PC-9 (cell line): ENCODE data around the gene KCTD2. TPM values are rescaled to one million over a fixed set of nuclear protein-coding genes. Genes with fewer than 3 reads are reported as not detected.

Experiments
- BruUV-seq: library from RNA; stranded (reverse); fragments of 400-500 nt; replicated peaks from 2 replicates; lab custom pipeline; 2021; lab: Mats Ljungman, UMichigan
- CTCF ChIA-PET: fragments of 300-600 bp; sonication (Branson Sonifier 250); formaldehyde crosslinking; loops from one replicate; lab custom pipeline; 2022; ENCODE audit warnings: antibody characterized with exemption; lab: Charles Lee
- POLR2A ChIA-PET: fragments of 300-600 bp; sonication (Branson Sonifier 250); formaldehyde crosslinking; loops from one replicate; lab custom pipeline; 2022; ENCODE audit warnings: antibody characterized with exemption; ENCODE audit not compliant: unreplicated experiment; lab: Charles Lee
- DNase-seq, 2 experiments: peaks; one replicate each; pipeline versions ENCODE4 v3.0.0 to v3.0.0-alpha.2; 2015 to 2022; ENCODE audit warnings: mixed read lengths in 1 of 2
- H2AFZ ChIP-seq: fragments of 200-600 bp; sonication (generic); 2 replicates; pipeline ENCODE4 v1.8.1; 2017; ENCODE audit warnings: antibody characterized with exemption
- H3F3A ChIP-seq: fragments of 200-600 bp; sonication (generic); 2 replicates; pipeline ENCODE4 v1.8.1; 2017; ENCODE audit warnings: antibody characterized with exemption, mild to moderate bottlenecking, low read depth; ENCODE audit not compliant: insufficient read depth
- H3K27ac ChIP-seq: fragments of 200-600 bp; sonication (generic); 2 replicates; pipeline ENCODE4 v1.6.1; 2016; ENCODE audit warnings: mixed run types
- H3K27me3 ChIP-seq: fragments of 200-600 bp; sonication (generic); 2 replicates; pipeline ENCODE4 v1.6.1; 2016; ENCODE audit warnings: low read depth, mixed run types; ENCODE audit not compliant: insufficient read depth
- H3K36me3 ChIP-seq: fragments of 200-600 bp; sonication (generic); 2 replicates; pipeline ENCODE4 v1.6.1; 2016; ENCODE audit warnings: low read depth, mixed run types
- H3K4me1 ChIP-seq: fragments of 200-600 bp; sonication (generic); replicated peaks from 2 replicates; pipeline ENCODE4 v1.6.1; 2016; ENCODE audit warnings: mixed run types; ENCODE audit not compliant: insufficient read depth
- H3K4me2 ChIP-seq: fragments of 200-600 bp; sonication (generic); 2 replicates; pipeline ENCODE4 v1.6.1; 2017; ENCODE audit warnings: mixed run types
- H3K4me3 ChIP-seq: fragments of 200-600 bp; sonication (generic); 2 replicates; pipeline ENCODE4 v1.6.1; 2016; ENCODE audit warnings: mixed run types
- H3K79me2 ChIP-seq: fragments of 200-600 bp; sonication (generic); 2 replicates; pipeline ENCODE4 v1.6.1; 2017; ENCODE audit warnings: low read depth, mixed run types
- H3K9me2 ChIP-seq: fragments of 200-600 bp; sonication (generic); 2 replicates; pipeline ENCODE4 v1.8.1; 2017; ENCODE audit warnings: mild to moderate bottlenecking; ENCODE audit not compliant: insufficient read depth
- H3K9me3 ChIP-seq: fragments of 200-600 bp; sonication (generic); 2 replicates; pipeline ENCODE4 v1.8.1; 2016; ENCODE audit warnings: low read depth; ENCODE audit not compliant: insufficient read depth
- H4K20me1 ChIP-seq: fragments of 200-600 bp; sonication (generic); 2 replicates; pipeline ENCODE4 v1.8.1; 2017; ENCODE audit not compliant: insufficient read depth
- EZH2 ChIP-seq: fragments of 200-600 bp; sonication (generic); IDR thresholded peaks from 2 replicates; pipeline ENCODE4 v1.8.0; 2017; ENCODE audit warnings: antibody characterized with exemption, low read depth
- intact Hi-C: fragments of 100-400 bp; cut with micrococcal nuclease; formaldehyde crosslinking; loops from one replicate; pipeline ENCODE4 v1.10.0; 2022; ENCODE audit not compliant: unreplicated experiment
- total RNA-seq: library from RNA; stranded (reverse); gene quantifications from 2 replicates; pipeline ENCODE4 v1.2.3, GENCODE V29; 2021
- TF ChIP-seq, protein P1 (sequence below): fragments of 200-600 bp; sonication (generic); conservative IDR thresholded peaks from 2 replicates; pipeline ENCODE4 v1.6.1; 2017; ENCODE audit warnings: mixed run types, antibody characterized with exemption, mild to moderate bottlenecking, moderate library complexity

The KCTD2 gene
- total RNA-seq, 1 experiment from 2014 or later: 18.6 TPM

DNA sequence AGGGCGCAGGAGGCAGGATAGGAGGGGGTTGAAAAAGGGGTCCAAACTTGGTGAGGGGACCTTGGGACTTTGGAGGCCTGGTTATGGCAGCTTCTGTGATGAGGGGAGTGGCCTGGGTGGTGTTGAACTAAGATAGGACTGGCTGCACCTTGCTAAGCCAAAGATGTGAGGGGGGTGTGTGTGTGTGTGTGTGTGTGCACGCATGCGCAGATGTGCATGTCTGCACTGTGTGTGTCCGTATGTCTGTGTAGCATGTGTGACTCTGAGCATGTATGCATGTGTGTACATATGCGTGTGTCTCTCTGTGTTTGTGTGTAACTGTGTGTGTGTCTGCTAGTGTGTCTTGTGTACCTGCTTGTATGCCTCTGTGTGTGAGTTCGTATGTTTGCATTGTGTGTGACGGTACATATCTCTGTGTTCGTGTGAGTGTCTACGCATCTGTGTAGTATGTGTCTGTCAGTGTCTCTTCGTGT is 44.9 kb downstream of the KCTD2 start:
- Histone ChIP-seq H4K20me1 (peaks cover 4% of the 10 kb centered on the region; the same call in 1 of the 2 replicates), H3F3A (peaks cover 73% of the 10 kb centered on the region), H3K9me2 (no peaks in the 10 kb centered on the region), H3K4me2 (peak overlapping the region; percentile 90), H3K27me3 (no peaks in the 10 kb centered on the region), H2AFZ (no peak overlapping the region), H3K27ac (peak overlapping the region; percentile 89), H3K4me1 (peaks cover 80% of the 10 kb centered on the region), H3K79me2 (peaks cover 84% of the 10 kb centered on the region), H3K36me3 (0 out of 2 replicates have a peak, but pooled peaks cover 4% of the 10 kb centered on the region), H3K9me3 (no peaks in the 10 kb centered on the region), H3K4me3 (peak overlapping the region; percentile 93)
- ChIA-PET CTCF (interaction anchor here (0.6 kb wide), 1 partner anchor 35 kb away, joined by 10 read pairs; no protein-coding TSS in a partner anchor), POLR2A (interaction anchor here (0.5 to 1.0 kb wide), 4 partner anchors 13 to 435 kb away, joined by 4 to 18 read pairs (median 8); partner anchors contain the start of gene HID1)
- TF ChIP-seq EZH2: no peak
- TF ChIP-seq, protein P1, sequence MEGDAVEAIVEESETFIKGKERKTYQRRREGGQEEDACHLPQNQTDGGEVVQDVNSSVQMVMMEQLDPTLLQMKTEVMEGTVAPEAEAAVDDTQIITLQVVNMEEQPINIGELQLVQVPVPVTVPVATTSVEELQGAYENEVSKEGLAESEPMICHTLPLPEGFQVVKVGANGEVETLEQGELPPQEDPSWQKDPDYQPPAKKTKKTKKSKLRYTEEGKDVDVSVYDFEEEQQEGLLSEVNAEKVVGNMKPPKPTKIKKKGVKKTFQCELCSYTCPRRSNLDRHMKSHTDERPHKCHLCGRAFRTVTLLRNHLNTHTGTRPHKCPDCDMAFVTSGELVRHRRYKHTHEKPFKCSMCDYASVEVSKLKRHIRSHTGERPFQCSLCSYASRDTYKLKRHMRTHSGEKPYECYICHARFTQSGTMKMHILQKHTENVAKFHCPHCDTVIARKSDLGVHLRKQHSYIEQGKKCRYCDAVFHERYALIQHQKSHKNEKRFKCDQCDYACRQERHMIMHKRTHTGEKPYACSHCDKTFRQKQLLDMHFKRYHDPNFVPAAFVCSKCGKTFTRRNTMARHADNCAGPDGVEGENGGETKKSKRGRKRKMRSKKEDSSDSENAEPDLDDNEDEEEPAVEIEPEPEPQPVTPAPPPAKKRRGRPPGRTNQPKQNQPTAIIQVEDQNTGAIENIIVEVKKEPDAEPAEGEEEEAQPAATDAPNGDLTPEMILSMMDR: no peak
- BruUV-seq: no TSS peak
- DNase-seq: peak in 1 of 2 experiments; percentile 19
- intact Hi-C loops: no loop called here

DNA sequence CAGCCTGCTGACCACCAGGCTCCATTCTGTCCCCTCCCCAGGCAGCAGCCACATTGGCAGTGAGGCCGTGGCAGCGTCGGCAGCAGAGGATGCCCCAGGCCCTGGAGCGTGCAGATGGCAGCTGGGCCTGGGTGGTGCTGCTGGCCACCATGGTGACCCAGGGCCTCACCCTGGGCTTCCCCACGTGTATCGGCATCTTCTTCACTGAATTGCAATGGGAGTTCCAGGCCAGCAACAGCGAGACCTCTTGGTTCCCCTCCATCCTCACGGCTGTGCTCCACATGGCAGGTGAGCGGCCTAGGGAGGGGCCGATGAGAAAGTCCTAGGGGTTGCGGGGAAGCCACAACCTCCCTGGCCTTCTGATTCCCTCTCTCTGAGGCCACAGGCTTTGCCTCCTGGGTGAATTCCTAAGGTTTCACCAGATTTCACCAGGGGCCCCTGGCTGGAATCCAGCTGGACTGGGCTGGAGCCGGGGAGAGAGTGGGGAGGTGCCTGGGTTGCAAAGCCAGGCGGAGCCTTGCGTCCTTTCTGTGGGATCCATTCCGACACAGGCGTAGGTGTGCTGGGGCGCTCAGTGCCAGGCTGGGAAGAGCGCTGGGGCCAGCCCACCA is 46.6 kb downstream of the KCTD2 start:
- no peak for TF ChIP-seq EZH2
- TF ChIP-seq, protein P1: no peak
- BruUV-seq: no TSS peak
- CTCF ChIA-PET: interaction anchor here (0.5 to 0.6 kb wide), 2 partner anchors 29 to 595 kb away, joined by 3 to 5 read pairs; no protein-coding TSS in a partner anchor
- H3K36me3 ChIP-seq: 0 out of 2 replicates have a peak, but pooled peaks cover 14% of the 10 kb centered on the region
- H3K9me2 ChIP-seq: no peaks in the 10 kb centered on the region
- peaks cover 71% of the 10 kb centered on the region for H3F3A ChIP-seq
- peak in 1 of 2 experiments; percentile 84 for DNase-seq
- intact Hi-C loops: loop anchor here (1.0 kb wide), 1 partner anchor 66 kb away; no protein-coding TSS in a partner anchor
- H3K27ac ChIP-seq: peak overlapping the region; percentile 89
- H3K4me3 ChIP-seq: peak overlapping the region; percentile 40; the same call in 1 of the 2 replicates
- H3K4me1 ChIP-seq: peaks cover 79% of the 10 kb centered on the region
- POLR2A ChIA-PET: no interaction called here
- peaks cover 83% of the 10 kb centered on the region for H3K79me2 ChIP-seq
- no peaks in the 10 kb centered on the region for H3K27me3 ChIP-seq
- H2AFZ ChIP-seq: no peak overlapping the region
- peak overlapping the region; percentile 90 for H3K4me2 ChIP-seq
- H4K20me1 ChIP-seq: peaks cover 4% of the 10 kb centered on the region; the same call in 1 of the 2 replicates
- H3K9me3 ChIP-seq: no peaks in the 10 kb centered on the region

DNA sequence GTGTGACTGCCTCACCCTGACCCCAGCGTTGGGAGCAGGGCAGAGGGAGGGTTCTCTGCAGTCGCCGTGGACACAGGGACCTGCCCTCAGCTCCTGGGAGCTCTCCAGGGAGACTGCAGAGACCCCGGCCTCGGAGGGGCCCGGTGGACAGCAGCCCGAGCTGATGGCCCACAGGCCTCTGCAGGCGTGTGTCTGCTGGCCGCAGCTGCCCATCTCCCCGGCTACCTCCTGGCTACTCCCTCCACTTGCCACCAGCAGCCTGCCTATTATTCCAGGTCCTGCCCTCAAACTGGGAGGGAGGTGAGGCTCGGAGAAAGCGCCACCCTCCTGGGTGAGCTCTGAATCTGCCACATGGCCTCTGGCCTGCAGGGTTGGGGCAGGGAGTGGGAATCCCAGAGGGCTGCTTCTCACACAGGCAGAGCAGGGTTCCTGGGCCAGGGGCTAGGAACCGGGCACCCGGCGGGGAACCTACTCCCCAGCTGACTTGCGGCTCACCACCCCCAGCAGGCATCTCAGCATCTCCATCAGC is 47.9 kb downstream of the KCTD2 start:
- ChIA-PET POLR2A (no interaction called here), CTCF (interaction anchor here (0.5 kb wide), 2 partner anchors 76 to 237 kb away, joined by 4 to 6 read pairs; no protein-coding TSS in a partner anchor)
- intact Hi-C loops: no loop called here
- peaks cover 26% of the 10 kb centered on the region; the same call in 1 of the 2 replicates for H3K36me3 ChIP-seq
- H3K79me2 ChIP-seq: peaks cover 76% of the 10 kb centered on the region
- no peak overlapping the region for H2AFZ ChIP-seq
- peak overlapping the region; percentile 90 for H3K4me2 ChIP-seq
- no peaks in the 10 kb centered on the region for H3K27me3 ChIP-seq
- H3K4me3 ChIP-seq: no peak overlapping the region
- peaks cover 4% of the 10 kb centered on the region; the same call in 1 of the 2 replicates for H4K20me1 ChIP-seq
- peaks cover 62% of the 10 kb centered on the region for H3F3A ChIP-seq
- peaks cover 70% of the 10 kb centered on the region for H3K4me1 ChIP-seq
- BruUV-seq: no TSS peak
- no peaks in the 10 kb centered on the region for H3K9me3 ChIP-seq
- peak overlapping the region; percentile 89 for H3K27ac ChIP-seq
- H3K9me2 ChIP-seq: no peaks in the 10 kb centered on the region
- no peak for DNase-seq
- TF ChIP-seq, protein P1: no peak
- no peak for TF ChIP-seq EZH2
